ENCODE measurements around the gene SYNDIG1. TPM values are rescaled to one million over a fixed set of nuclear protein-coding genes. Genes with fewer than 3 reads are reported as not detected.

Gene SYNDIG1
- total and polyA plus RNA-seq, 2 donors (not counting 1 experiment from before 2014, with no cell fraction given), result not detected

DNA sequence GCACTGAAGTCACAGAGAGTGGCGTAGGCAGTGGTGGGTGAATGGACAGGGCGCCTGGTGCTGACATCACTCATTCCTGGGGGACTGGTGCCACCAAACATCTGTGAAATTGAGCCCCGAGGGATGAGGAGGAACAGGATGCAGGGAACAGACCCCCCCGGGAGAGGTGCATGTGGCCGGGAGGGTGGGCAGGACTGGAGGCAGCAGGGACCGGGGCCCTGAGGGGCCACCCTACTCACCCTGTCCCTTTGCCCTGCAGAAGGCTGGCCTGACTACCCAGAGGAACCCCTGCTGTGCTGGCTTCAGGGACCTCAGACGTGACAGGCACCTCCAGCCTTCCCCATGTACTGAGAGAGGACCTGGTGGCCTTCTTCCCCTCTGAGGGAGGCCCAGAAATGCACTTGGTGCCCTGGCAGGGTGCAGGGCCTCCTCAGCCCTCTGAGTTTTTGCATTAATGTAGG, 25.1 kb downstream of the SYNDIG1 start:
- no peak overlapping the region for H3K9ac ChIP-seq (ENCODE audit: low read length)
- CTCF ChIA-PET, result no interaction called here
- POLR2A ChIA-PET, result no interaction called here
- H3K79me2 ChIP-seq (ENCODE audit: control insufficient read depth, insufficient read depth, low read length), result no peaks in the 10 kb centered on the region
- Mint-ChIP-seq H3K9me3 (ENCODE audit: insufficient read depth) (no peaks in the 10 kb centered on the region), H3K4me3 (no peak overlapping the region), H3K27me3 (no peaks in the 10 kb centered on the region), H3K4me1 (no peaks in the 10 kb centered on the region), H3K27ac (no peak overlapping the region)
- intact Hi-C loops (cut with micrococcal nuclease), result no loop called here
- no peak overlapping the region for H3K4me3 ChIP-seq (ENCODE audit: control extremely low read depth in 1 of 5, extremely low read depth in 1 of 5, insufficient read depth in 1 of 5, low read depth in 2 of 5, low read length in 4 of 5)
- H3K4me1 ChIP-seq (ENCODE audit: control insufficient read depth in 2 of 2, insufficient read depth in 2 of 2, low read length in 2 of 2), result no peaks in the 10 kb centered on the region
- TF ChIP-seq, protein P1, sequence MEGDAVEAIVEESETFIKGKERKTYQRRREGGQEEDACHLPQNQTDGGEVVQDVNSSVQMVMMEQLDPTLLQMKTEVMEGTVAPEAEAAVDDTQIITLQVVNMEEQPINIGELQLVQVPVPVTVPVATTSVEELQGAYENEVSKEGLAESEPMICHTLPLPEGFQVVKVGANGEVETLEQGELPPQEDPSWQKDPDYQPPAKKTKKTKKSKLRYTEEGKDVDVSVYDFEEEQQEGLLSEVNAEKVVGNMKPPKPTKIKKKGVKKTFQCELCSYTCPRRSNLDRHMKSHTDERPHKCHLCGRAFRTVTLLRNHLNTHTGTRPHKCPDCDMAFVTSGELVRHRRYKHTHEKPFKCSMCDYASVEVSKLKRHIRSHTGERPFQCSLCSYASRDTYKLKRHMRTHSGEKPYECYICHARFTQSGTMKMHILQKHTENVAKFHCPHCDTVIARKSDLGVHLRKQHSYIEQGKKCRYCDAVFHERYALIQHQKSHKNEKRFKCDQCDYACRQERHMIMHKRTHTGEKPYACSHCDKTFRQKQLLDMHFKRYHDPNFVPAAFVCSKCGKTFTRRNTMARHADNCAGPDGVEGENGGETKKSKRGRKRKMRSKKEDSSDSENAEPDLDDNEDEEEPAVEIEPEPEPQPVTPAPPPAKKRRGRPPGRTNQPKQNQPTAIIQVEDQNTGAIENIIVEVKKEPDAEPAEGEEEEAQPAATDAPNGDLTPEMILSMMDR (IDR thresholded peaks at IDR 0.05), result no peak
- TF ChIP-seq EZH2 (IDR thresholded peaks at IDR 0.05; ENCODE audit: borderline replicate concordance, insufficient read depth, low read depth, low read length, poor library complexity, severe bottlenecking), result no peak
- WGBS (ENCODE audit: insufficient coverage), result 88% methylated on average over 6 of the region's 7 CpGs
- no peaks in the 10 kb centered on the region for H3K36me3 ChIP-seq (replicated peaks in 1 of 2; ENCODE audit: control extremely low read depth in 1 of 2, control insufficient read depth in 1 of 2, extremely low read depth in 1 of 2, insufficient read depth in 2 of 2, low read length in 1 of 2)
- H3K4me2 ChIP-seq (replicated peaks; ENCODE audit: low read depth, low read length, poor library complexity, severe bottlenecking), result no peak overlapping the region
- DNase-seq (no peak), ATAC-seq (ENCODE audit: low read depth) (no peak)
- H3K9me3 ChIP-seq (ENCODE audit: control extremely low read depth in 1 of 3, control insufficient read depth in 2 of 3, insufficient read depth in 1 of 3, low read length in 2 of 3), result peaks cover 0 to 4% (median 0%) of the 10 kb centered on the region in 3 donors
- no peak overlapping the region for H2AFZ ChIP-seq (ENCODE audit: insufficient read depth, low read depth, low read length, poor library complexity, severe bottlenecking)
- no peaks in the 10 kb centered on the region for H4K20me1 ChIP-seq (ENCODE audit: control insufficient read depth, insufficient read depth, low read length, poor library complexity, severe bottlenecking)
- H3K27me3 ChIP-seq (replicated peaks in 1 of 4; ENCODE audit: control extremely low read depth in 1 of 4, control insufficient read depth in 3 of 4, insufficient read depth in 4 of 4, low read length in 3 of 4), result no peaks in the 10 kb centered on the region
- H3K27ac ChIP-seq (ENCODE audit: low read length in 2 of 2), result no peak overlapping the region

DNA sequence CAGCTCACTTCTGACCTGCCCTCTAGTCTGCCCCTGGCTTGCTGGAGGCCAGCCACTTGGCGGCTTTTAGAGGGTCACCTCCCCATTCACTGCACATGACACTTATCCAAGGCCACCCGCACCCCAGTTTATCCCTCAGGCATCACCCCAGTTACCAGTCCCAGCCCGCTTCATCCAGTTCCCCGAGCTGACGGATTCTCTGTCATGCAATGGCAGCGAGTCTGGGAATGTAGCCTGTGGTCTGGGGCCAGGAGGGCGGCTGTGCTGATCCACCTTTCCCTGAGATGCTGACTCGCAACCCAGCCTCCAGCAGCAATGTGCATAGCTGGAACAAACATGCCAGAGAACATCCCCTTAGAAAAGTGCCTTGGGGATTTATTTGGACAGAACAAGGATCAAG, 25.8 kb downstream of the SYNDIG1 start:
- Histone ChIP-seq H3K9ac (ENCODE audit: low read length) (no peak overlapping the region), H3K27ac (ENCODE audit: low read length in 2 of 2) (no peak overlapping the region), H4K20me1 (ENCODE audit: control insufficient read depth, insufficient read depth, low read length, poor library complexity, severe bottlenecking) (no peaks in the 10 kb centered on the region), H3K4me1 (ENCODE audit: control insufficient read depth in 2 of 2, insufficient read depth in 2 of 2, low read length in 2 of 2) (no peaks in the 10 kb centered on the region), H3K36me3 (replicated peaks in 1 of 2; ENCODE audit: control extremely low read depth in 1 of 2, control insufficient read depth in 1 of 2, extremely low read depth in 1 of 2, insufficient read depth in 2 of 2, low read length in 1 of 2) (no peaks in the 10 kb centered on the region), H3K79me2 (ENCODE audit: control insufficient read depth, insufficient read depth, low read length) (no peaks in the 10 kb centered on the region), H3K27me3 (replicated peaks in 1 of 4; ENCODE audit: control extremely low read depth in 1 of 4, control insufficient read depth in 3 of 4, insufficient read depth in 4 of 4, low read length in 3 of 4) (no peaks in the 10 kb centered on the region), H3K4me2 (replicated peaks; ENCODE audit: low read depth, low read length, poor library complexity, severe bottlenecking) (no peak overlapping the region), H3K9me3 (ENCODE audit: control extremely low read depth in 1 of 3, control insufficient read depth in 2 of 3, insufficient read depth in 1 of 3, low read length in 2 of 3) (peaks cover 0 to 4% (median 0%) of the 10 kb centered on the region in 3 donors), H2AFZ (ENCODE audit: insufficient read depth, low read depth, low read length, poor library complexity, severe bottlenecking) (no peak overlapping the region), H3K4me3 (ENCODE audit: control extremely low read depth in 1 of 5, extremely low read depth in 1 of 5, insufficient read depth in 1 of 5, low read depth in 2 of 5, low read length in 4 of 5) (no peak overlapping the region)
- ChIA-PET CTCF (no interaction called here), POLR2A (no interaction called here)
- Mint-ChIP-seq H3K9me3 (ENCODE audit: insufficient read depth) (no peaks in the 10 kb centered on the region), H3K27me3 (no peaks in the 10 kb centered on the region), H3K4me1 (no peaks in the 10 kb centered on the region), H3K4me3 (no peak overlapping the region), H3K27ac (no peak overlapping the region)
- DNase-seq (no peak), ATAC-seq (ENCODE audit: low read depth) (no peak)
- WGBS (ENCODE audit: insufficient coverage), result 96% methylated on average over 8 of the region's 8 CpGs
- intact Hi-C loops (cut with micrococcal nuclease), result no loop called here
- TF ChIP-seq EZH2 (IDR thresholded peaks at IDR 0.05; ENCODE audit: borderline replicate concordance, insufficient read depth, low read depth, low read length, poor library complexity, severe bottlenecking), result no peak
- TF ChIP-seq, protein P1 (IDR thresholded peaks at IDR 0.05), result no peak
